A549 (cell line): ENCODE measurements around the gene PAK4. TPM values are rescaled to one million over a fixed set of nuclear protein-coding genes. Genes with fewer than 3 reads are reported as not detected.

Experiments
- ATAC-seq, 2 experiments: fragments of 200-7000 bp in 1 of 2; fragments of >200 bp in 1 of 2; cut with Nextera tagmentation in 1 of 2; cut with Tn5 transposase in 1 of 2; 3 replicates each; pipeline versions ENCODE4 v1.8.0 to v1.9.1; 2018 to 2020; ENCODE audit warnings: mild to moderate bottlenecking in 1 of 2, moderate library complexity in 1 of 2
- CTCF ChIA-PET: fragments of 300-600 bp; sonication (Branson Sonifier 250); formaldehyde crosslinking; extraction: SDS; loops from one replicate; lab custom pipeline; 2021; ENCODE audit warnings: antibody characterized with exemption, inconsistent platforms; lab: Yijun Ruan, JAX
- POLR2A ChIA-PET: fragments of 350-600 bp; formaldehyde crosslinking; extraction: SDS; loops from one replicate; lab custom pipeline; 2021; ENCODE audit warnings: antibody characterized with exemption, inconsistent platforms; lab: Yijun Ruan, JAX
- DNase-seq, 2 experiments: peaks; one replicate each; pipeline versions ENCODE4 v3.0.0 to v3.0.0-alpha.2; 2011 to 2016; ENCODE audit warnings: low read depth in 1 of 2, low spot score in 1 of 2
- FAIRE-seq: peaks from 2 replicates; lab custom pipeline; 2011; peaks lifted over from hg19 to GRCh38; lab: Jason Lieb, UNC
- H3K27ac ChIP-seq, 2 experiments: fragments of >200 bp; sonication (Bioruptor Twin); formaldehyde crosslinking; 3 replicates each; pipeline ENCODE4 v1.5.1; 2016 to 2017
- H3K4me1 ChIP-seq: fragments of >200 bp; sonication (Bioruptor Twin); formaldehyde crosslinking; 3 replicates; pipeline ENCODE4 v1.6.1; 2016
- H3K4me2 ChIP-seq: fragments of >200 bp; sonication (Bioruptor Twin); formaldehyde crosslinking; 3 replicates; pipeline ENCODE4 v1.6.1; 2016
- H3K4me3 ChIP-seq: fragments of >200 bp; sonication (Bioruptor Twin); formaldehyde crosslinking; 3 replicates; pipeline ENCODE4 v1.5.1; 2016
- H3K9me3 ChIP-seq: fragments of >200 bp; sonication (Bioruptor Twin); formaldehyde crosslinking; 3 replicates; pipeline ENCODE4 v1.6.1; 2016
- BCL3 ChIP-seq: fragments of >200 bp; sonication (Bioruptor Twin); formaldehyde crosslinking; IDR thresholded peaks from 3 replicates; pipeline ENCODE4 v1.6.1; 2016
- CBX2 ChIP-seq: fragments of 200-600 bp; sonication (generic); IDR thresholded peaks from 2 replicates; pipeline ENCODE4 v1.6.1; 2016; ENCODE audit warnings: low read depth, mild to moderate bottlenecking, borderline replicate concordance
- CEBPB ChIP-seq, 2 experiments: fragments of >200 bp in 1 of 2; sonication (Bioruptor Twin) in 1 of 2; formaldehyde crosslinking in 1 of 2; IDR thresholded peaks; 2 replicates each; pipeline ENCODE4 v1.6.1; 2012 to 2016
- CHD4 ChIP-seq: fragments of 200-600 bp; sonication (generic); IDR thresholded peaks from 2 replicates; pipeline ENCODE4 v1.6.1; 2016; ENCODE audit warnings: antibody characterized with exemption, mild to moderate bottlenecking, borderline replicate concordance
- CTCF ChIP-seq: fragments of >200 bp; sonication (Bioruptor Twin); formaldehyde crosslinking; IDR thresholded peaks from 3 replicates; pipeline ENCODE4 v1.5.1; 2016
- E2F6 ChIP-seq: IDR thresholded peaks from 2 replicates; pipeline ENCODE4 v1.6.1; 2012; ENCODE audit warnings: low read depth, borderline replicate concordance
- ELK1 ChIP-seq: fragments of 150-350 bp; IDR thresholded peaks from 2 replicates; pipeline ENCODE4 v1.6.1; 2014; ENCODE audit warnings: low read depth, mild to moderate bottlenecking, low read length
- EP300 ChIP-seq, 2 experiments: fragments of >200 bp; sonication (Bioruptor Twin); formaldehyde crosslinking; IDR thresholded peaks; 2 replicates in 1 of 2; 3 replicates in 1 of 2; pipeline ENCODE4 v1.6.1; 2016 to 2017
- ESRRA ChIP-seq: fragments of 150-350 bp; IDR thresholded peaks from 2 replicates; pipeline ENCODE4 v1.6.1; 2014; ENCODE audit warnings: mild to moderate bottlenecking, low read length, borderline replicate concordance
- FOSL2 ChIP-seq, 2 experiments: fragments of 450-650 bp in 1 of 2; fragments of >200 bp in 1 of 2; sonication (Bioruptor Twin) in 1 of 2; formaldehyde crosslinking; IDR thresholded peaks; 2 replicates each; pipeline versions ENCODE4 v1.5.0 to v1.6.1; 2016 to 2020; ENCODE audit warnings: mild to moderate bottlenecking in 1 of 2, moderate library complexity in 1 of 2
- HDAC2 ChIP-seq: fragments of 200-600 bp; sonication (generic); IDR thresholded peaks from 2 replicates; pipeline ENCODE4 v1.6.1; 2016
- HES2 ChIP-seq: fragments of >200 bp; sonication (Bioruptor Twin); formaldehyde crosslinking; IDR thresholded peaks from 2 replicates; pipeline ENCODE4 v1.6.1; 2016
- JUN ChIP-seq, 2 experiments: fragments of >200 bp; sonication (Bioruptor Twin); formaldehyde crosslinking; IDR thresholded peaks; 2 replicates in 1 of 2; 3 replicates in 1 of 2; pipeline ENCODE4 v1.6.1; 2016 to 2017
- JUNB ChIP-seq: fragments of >200 bp; sonication (Bioruptor Twin); formaldehyde crosslinking; IDR thresholded peaks from 2 replicates; pipeline ENCODE4 v1.6.1; 2016
- KDM1A ChIP-seq: fragments of 200-600 bp; sonication (generic); IDR thresholded peaks from 2 replicates; pipeline ENCODE4 v1.6.1; 2016; ENCODE audit warnings: low read depth, mild to moderate bottlenecking
- MAX ChIP-seq: IDR thresholded peaks from 2 replicates; pipeline ENCODE4 v1.6.1; 2012
- MAZ ChIP-seq: fragments of 150-350 bp; IDR thresholded peaks from 2 replicates; pipeline ENCODE4 v1.6.1; 2014; ENCODE audit warnings: antibody characterized with exemption, low read depth, low read length, borderline replicate concordance
- NPAS2 ChIP-seq: fragments of 250-450 bp; sonication (Bioruptor Pico); IDR thresholded peaks from 2 replicates; pipeline ENCODE4 v1.8.0; 2022; ENCODE audit warnings: mild to moderate bottlenecking, moderate library complexity, borderline replicate concordance
- NR3C1 ChIP-seq: fragments of >200 bp; sonication (Bioruptor Twin); formaldehyde crosslinking; IDR thresholded peaks from 3 replicates; pipeline ENCODE4 v1.6.1; 2017
- PBX3 ChIP-seq: IDR thresholded peaks from 2 replicates; pipeline ENCODE4 v1.6.1; 2012
- RARB ChIP-seq: fragments of 250-450 bp; sonication (Bioruptor Pico); IDR thresholded peaks from 2 replicates; pipeline ENCODE4 v1.8.0; 2021; ENCODE audit warnings: mild to moderate bottlenecking, moderate library complexity
- RFX5 ChIP-seq: fragments of 450-650 bp; IDR thresholded peaks from 2 replicates; pipeline ENCODE4 v1.7.1; 2014; ENCODE audit warnings: antibody characterized with exemption, mild to moderate bottlenecking, moderate library complexity
- TP53 ChIP-seq: fragments of 250-450 bp; sonication (Bioruptor Pico); IDR thresholded peaks from 2 replicates; pipeline ENCODE4 v1.5.0; 2021; ENCODE audit warnings: mild to moderate bottlenecking, moderate library complexity
- USF2 ChIP-seq: fragments of 450-650 bp; IDR thresholded peaks from 2 replicates; pipeline ENCODE4 v1.6.1; 2014; ENCODE audit warnings: antibody characterized with exemption
- ZC3H11A ChIP-seq: fragments of 450-650 bp; IDR thresholded peaks from 2 replicates; pipeline ENCODE4 v1.6.1; 2014; ENCODE audit warnings: antibody characterized with exemption, mild to moderate bottlenecking
- ZNF302 ChIP-seq: fragments of 250-450 bp; sonication (Bioruptor Pico); IDR thresholded peaks from 2 replicates; pipeline ENCODE4 v1.9.0; 2021; ENCODE audit warnings: inconsistent platforms, mild to moderate bottlenecking, moderate library complexity
- WGBS: methylation state at CpG from one replicate; pipeline ENCODE4 v1.1.6; 2017; ENCODE audit errors: missing lambda C conversion rate; 5-methylcytosine and 5-hydroxymethylcytosine counted together
- polyA plus RNA-seq, 4 experiments: library from polyadenylated mRNA; depleted of rRNA in 3 of 4; stranded (reverse); fragments of >200 nt; fragmentation: RNase III in 1 of 4; extraction: RNeasy Plus Mini Kit Qiagen cat#74134 plus additional on column Dnase treatment in 1 of 4; gene quantifications; 2 replicates in 3 of 4; 3 replicates in 1 of 4; pipeline ENCODE4 v1.2.3, GENCODE V29; 2011 to 2017

Gene PAK4
- polyA plus RNA-seq, 2 of the 4 experiments (the other 2 are of a cell fraction): 42.9 to 84.2 TPM

GRCh38 chr19:39085392-39085791 lies 40.2 kb upstream of the PAK4 start:
- Histone ChIP-seq H3K4me3 (no peak overlapping the region), H3K27ac (peak overlapping the region in 1 of 2 experiments; percentile 78; a peak in 4 of 6 replicates), H3K4me2 (no peak overlapping the region), H3K9me3 (no peaks in the 10 kb centered on the region), H3K4me1 (peaks cover 22% of the 10 kb centered on the region)
- DNase-seq (no peak), ATAC-seq (peak; percentile 14; a peak in 2 of 6 replicates), FAIRE-seq (no peak)
- CTCF ChIA-PET: interaction anchor here (0.7 to 36.8 kb wide), 9 partner anchors 7 to 243 kb away, joined by 3 to 612 read pairs (median 9); no protein-coding TSS in a partner anchor
- POLR2A ChIA-PET: no interaction called here
- 94% methylated on average over 8 of the region's 8 CpGs for WGBS
- TF ChIP-seq USF2: no peak
- no peak for TF ChIP-seq NPAS2 (CRISPR knock-in tag)
- TF ChIP-seq PBX3: no peak
- no peak for TF ChIP-seq ESRRA
- TF ChIP-seq EP300 (IDR thresholded peaks at IDR 0.05): no peak
- TF ChIP-seq RFX5: no peak
- no peak for TF ChIP-seq FOSL2 (IDR thresholded peaks at IDR 0.05)
- no peak for TF ChIP-seq FOSL2 (CRISPR knock-in tag; IDR thresholded peaks at IDR 0.05)
- TF ChIP-seq RARB (CRISPR knock-in tag): no peak
- no peak for TF ChIP-seq JUNB
- TF ChIP-seq NR3C1: no peak
- TF ChIP-seq ZNF302 (CRISPR knock-in tag): no peak

GRCh38 chr19:39086386-39086785 lies 39.2 kb upstream of the PAK4 start:
- POLR2A ChIA-PET: no interaction called here
- TF ChIP-seq HES2 (no peak), CBX2 (no peak), HDAC2 (no peak), BCL3 (no peak), MAX (no peak), KDM1A (no peak), ELK1 (no peak), TP53 (CRISPR knock-in tag) (no peak), E2F6 (no peak), JUN (IDR thresholded peaks at IDR 0.05) (no peak), ZC3H11A (no peak), EP300 (IDR thresholded peaks at IDR 0.05) (no peak), CTCF (no peak), CEBPB (IDR thresholded peaks at IDR 0.05) (no peak), MAZ (no peak), RARB (CRISPR knock-in tag) (no peak), ZNF302 (CRISPR knock-in tag) (no peak), FOSL2 (IDR thresholded peaks at IDR 0.05) (no peak), FOSL2 (CRISPR knock-in tag; IDR thresholded peaks at IDR 0.05) (no peak), CHD4 (no peak)
- TF ChIP-seq, all 56 proteins: peak for 0
- WGBS: 74% methylated on average over 4 of the region's 4 CpGs
- CTCF ChIA-PET: interaction anchor here (0.6 to 36.8 kb wide), 12 partner anchors 8 to 376 kb away, joined by 3 to 612 read pairs (median 6); no protein-coding TSS in a partner anchor
- DNase-seq: no peak
- Histone ChIP-seq H3K27ac (peak overlapping the region in 1 of 2 experiments; percentile 38; a peak in 3 of 6 replicates), H3K4me2 (no peak overlapping the region), H3K4me3 (no peak overlapping the region), H3K9me3 (no peaks in the 10 kb centered on the region), H3K4me1 (peaks cover 20% of the 10 kb centered on the region)
- ATAC-seq: no peak
- FAIRE-seq: peak; percentile 90
